GM06990 (cell line): Measurements from ENCODE around the gene SSR1.

ENCODE experiments used
- DNase-seq: peaks from one replicate; pipeline ENCODE4 v3.0.0-alpha.2; 2011; ENCODE audit not compliant: insufficient read length; ENCODE audit errors: extremely low read depth
- H3K27me3 ChIP-seq: replicated peaks from 2 replicates; pipeline ENCODE4 v1.6.0; 2011; ENCODE audit warnings: low read length; ENCODE audit not compliant: control insufficient read depth, insufficient read depth
- H3K36me3 ChIP-seq: 2 replicates; pipeline ENCODE4 v1.5.1; 2011; ENCODE audit warnings: low read length; ENCODE audit not compliant: control insufficient read depth, insufficient read depth
- H3K4me3 ChIP-seq: replicated peaks from 2 replicates; pipeline ENCODE4 v1.5.1; 2011; ENCODE audit warnings: low read depth, mild to moderate bottlenecking, control low read depth, low read length
- TF ChIP-seq, protein P1 (sequence below): IDR thresholded peaks from 2 replicates; pipeline ENCODE4 v1.5.1; 2011; ENCODE audit warnings: low read length, control low read depth, mild to moderate bottlenecking, inconsistent platforms; ENCODE audit not compliant: insufficient read depth, poor library complexity, severe bottlenecking

The SSR1 gene

GRCh38 chr6:7249391-7249790 lies 63.6 kb downstream of the SSR1 start:
- no peaks in the 10 kb centered on the region for H3K27me3 ChIP-seq
- no peak for DNase-seq
- H3K36me3 ChIP-seq: peaks cover 41% of the 10 kb centered on the region
- H3K4me3 ChIP-seq: no peak overlapping the region
- TF ChIP-seq, protein P1, sequence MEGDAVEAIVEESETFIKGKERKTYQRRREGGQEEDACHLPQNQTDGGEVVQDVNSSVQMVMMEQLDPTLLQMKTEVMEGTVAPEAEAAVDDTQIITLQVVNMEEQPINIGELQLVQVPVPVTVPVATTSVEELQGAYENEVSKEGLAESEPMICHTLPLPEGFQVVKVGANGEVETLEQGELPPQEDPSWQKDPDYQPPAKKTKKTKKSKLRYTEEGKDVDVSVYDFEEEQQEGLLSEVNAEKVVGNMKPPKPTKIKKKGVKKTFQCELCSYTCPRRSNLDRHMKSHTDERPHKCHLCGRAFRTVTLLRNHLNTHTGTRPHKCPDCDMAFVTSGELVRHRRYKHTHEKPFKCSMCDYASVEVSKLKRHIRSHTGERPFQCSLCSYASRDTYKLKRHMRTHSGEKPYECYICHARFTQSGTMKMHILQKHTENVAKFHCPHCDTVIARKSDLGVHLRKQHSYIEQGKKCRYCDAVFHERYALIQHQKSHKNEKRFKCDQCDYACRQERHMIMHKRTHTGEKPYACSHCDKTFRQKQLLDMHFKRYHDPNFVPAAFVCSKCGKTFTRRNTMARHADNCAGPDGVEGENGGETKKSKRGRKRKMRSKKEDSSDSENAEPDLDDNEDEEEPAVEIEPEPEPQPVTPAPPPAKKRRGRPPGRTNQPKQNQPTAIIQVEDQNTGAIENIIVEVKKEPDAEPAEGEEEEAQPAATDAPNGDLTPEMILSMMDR: no peak

GRCh38 chr6:7247828-7248227 lies 65.2 kb downstream of the SSR1 start:
- no peak for DNase-seq
- H3K36me3 ChIP-seq: peaks cover 41% of the 10 kb centered on the region
- no peaks in the 10 kb centered on the region for H3K27me3 ChIP-seq
- H3K4me3 ChIP-seq: no peak overlapping the region
- TF ChIP-seq, protein P1: no peak

DNA sequence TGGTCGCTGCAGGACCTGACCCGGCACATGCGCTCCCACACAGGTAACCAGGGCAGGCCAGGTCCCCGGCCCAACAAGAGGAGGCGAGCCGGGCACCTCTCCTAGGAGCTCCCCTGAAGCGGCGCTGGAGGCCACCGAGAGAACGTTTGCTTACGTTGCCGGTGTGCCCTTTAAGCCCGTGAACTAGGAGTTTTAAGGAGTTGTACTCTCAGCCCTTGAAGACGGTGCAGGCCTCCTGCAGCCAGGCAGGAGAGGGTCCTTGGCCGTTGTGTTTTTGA lies 65.9 kb downstream of the SSR1 start:
- TF ChIP-seq, protein P1: no peak
- no peak for DNase-seq
- peaks cover 38% of the 10 kb centered on the region for H3K36me3 ChIP-seq
- H3K4me3 ChIP-seq: no peak overlapping the region
- H3K27me3 ChIP-seq: no peaks in the 10 kb centered on the region

DNA sequence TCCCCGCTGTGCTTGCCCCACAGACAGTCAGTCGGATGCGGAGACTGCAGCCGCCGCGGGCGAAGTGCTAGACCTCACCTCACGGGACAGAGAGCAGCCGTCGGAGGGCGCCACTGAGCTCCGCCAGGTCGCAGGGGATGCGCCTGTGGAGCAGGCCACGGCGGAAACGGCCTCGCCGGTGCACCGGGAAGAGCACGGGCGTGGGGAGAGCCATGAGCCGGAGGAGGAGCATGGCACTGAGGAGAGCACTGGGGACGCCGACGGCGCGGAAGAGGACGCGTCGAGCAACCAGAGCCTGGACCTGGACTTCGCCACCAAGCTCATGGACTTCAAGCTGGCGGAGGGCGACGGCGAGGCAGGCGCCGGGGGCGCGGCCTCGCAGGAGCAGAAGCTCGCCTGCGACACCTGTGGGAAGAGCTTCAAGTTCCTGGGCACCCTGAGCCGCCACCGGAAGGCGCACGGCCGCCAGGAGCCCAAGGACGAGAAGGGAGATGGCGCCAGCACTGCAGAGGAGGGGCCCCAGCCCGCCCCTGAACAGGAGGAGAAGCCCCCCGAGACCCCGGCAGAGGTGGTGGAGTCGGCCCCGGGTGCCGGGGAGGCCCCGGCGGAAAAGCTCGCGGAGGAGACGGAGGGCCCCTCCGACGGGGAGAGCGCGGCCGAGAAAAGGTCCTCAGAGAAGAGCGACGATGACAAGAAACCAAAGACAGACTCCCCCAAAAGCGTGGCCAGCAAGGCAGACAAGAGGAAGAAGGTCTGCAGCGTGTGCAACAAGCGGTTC lies 66.4 kb downstream of the SSR1 start:
- Histone ChIP-seq H3K27me3 (no peaks in the 10 kb centered on the region), H3K36me3 (peaks cover 37% of the 10 kb centered on the region), H3K4me3 (no peak overlapping the region)
- TF ChIP-seq, protein P1: no peak
- DNase-seq: no peak

- TF ChIP-seq, protein P1: no peak
- H3K36me3 ChIP-seq: peaks cover 42% of the 10 kb centered on the region
- H3K27me3 ChIP-seq: no peaks in the 10 kb centered on the region
- DNase-seq: no peak
- H3K4me3 ChIP-seq: no peak overlapping the region
Measured at GRCh38 chr6:7245668-7246393, 67.2 kb downstream of the SSR1 start.
